Spleen (tissue), 13 donors: Measurements from ENCODE around the gene SDR9C7. TPM values are rescaled to one million over a fixed set of nuclear protein-coding genes. Genes with fewer than 3 reads are reported as not detected.
"Not testable (repeated sequence)": the region's sequence is repeated elsewhere in the genome, so short reads cannot be mapped to it uniquely, and the experiment has no call there.

Source experiments
- DNase-seq: peaks from one replicate; pipeline ENCODE4 v3.0.0-alpha.2; 2020
- H3K27ac ChIP-seq, 8 donors: fragments of 200-600 bp; sonication (generic) in 7 of 8; 1 replicate in 4 of 8; 2 replicates in 4 of 8; pipeline versions ENCODE4 v1.5.0 to v1.8.0; 2016 to 2021; ENCODE audit warnings: inconsistent platforms in 4 of 8, mild to moderate bottlenecking in 4 of 8, moderate library complexity in 1 of 8
- H3K27me3 ChIP-seq, 7 donors: fragments of 200-600 bp; sonication (generic) in 6 of 7; replicated peaks in 1 of 7; 1 replicate in 4 of 7; 2 replicates in 3 of 7; pipeline versions ENCODE4 v1.5.0 to v1.8.0; 2016 to 2021; ENCODE audit warnings: inconsistent platforms in 3 of 7, mild to moderate bottlenecking in 1 of 7
- H3K36me3 ChIP-seq, 6 donors: fragments of 200-600 bp; sonication (generic) in 5 of 6; 1 replicate in 4 of 6; 2 replicates in 2 of 6; pipeline versions ENCODE4 v1.5.0 to v1.8.0; 2016 to 2021; ENCODE audit warnings: inconsistent platforms in 2 of 6
- H3K4me1 ChIP-seq, 6 donors: fragments of 200-600 bp; sonication (generic) in 5 of 6; 1 replicate in 3 of 6; 2 replicates in 3 of 6; pipeline versions ENCODE4 v1.5.0 to v1.8.0; 2016 to 2021; ENCODE audit warnings: inconsistent platforms in 3 of 6
- H3K4me3 ChIP-seq, 8 donors: fragments of 200-600 bp; sonication (generic) in 7 of 8; 1 replicate in 4 of 8; 2 replicates in 4 of 8; pipeline versions ENCODE4 v1.5.0 to v1.8.0; 2016 to 2021; ENCODE audit warnings: inconsistent platforms in 4 of 8, mild to moderate bottlenecking in 4 of 8, moderate library complexity in 2 of 8
- H3K9me3 ChIP-seq, 8 donors: fragments of 200-600 bp; sonication (generic) in 7 of 8; 1 replicate in 4 of 8; 2 replicates in 4 of 8; pipeline versions ENCODE4 v1.5.0 to v1.8.0; 2016 to 2021; ENCODE audit warnings: inconsistent platforms in 4 of 8
- POLR2A ChIP-seq, 3 donors: fragments of 450-650 bp; IDR thresholded peaks; one replicate each; pipeline ENCODE4 v1.5.1; 2017; ENCODE audit warnings: antibody characterized with exemption in 3 of 3, mild to moderate bottlenecking in 1 of 3
- POLR2AphosphoS5 ChIP-seq, 3 donors: sonication (generic); formaldehyde crosslinking; IDR thresholded peaks; one replicate each; pipeline ENCODE4 v1.5.1; 2017; ENCODE audit warnings: antibody characterized with exemption in 3 of 3
- WGBS, 5 donors: extraction: QIAGEN DNeasy Blood & Tissue Kit in 3 of 5; methylation state at CpG; one replicate each; pipeline versions ENCODE4 v1.1.5 to v1.1.7; 2013 to 2018; 5-methylcytosine and 5-hydroxymethylcytosine counted together
- intact Hi-C: fragments of 100-400 bp; cut with DNase I; formaldehyde crosslinking; loops from one replicate; pipeline ENCODE4 v1.15.0; 2023; ENCODE audit warnings: low total_unique reads
- long read RNA-seq, 2 donors: transcript quantifications; one replicate each; lab custom pipeline, GENCODE V29; 2026
- polyA plus RNA-seq, 3 donors: library from polyadenylated mRNA; stranded (reverse); fragments of 200-250 nt; gene quantifications; one replicate each; pipeline ENCODE4 v1.2.1, GENCODE V29; 2013
- total RNA-seq, 7 donors: library from RNA; depleted of rRNA in 3 of 7; stranded (reverse); fragments of >200 nt in 3 of 7; fragmentation: NEBNext Ultra II Directional in 4 of 7; extraction: Animal tissue kit (Norgen Biotek cat#: 25700) in 4 of 7; gene quantifications; one replicate each; pipeline versions ENCODE4 v1.1.0 to v1.2.1, GENCODE V29; 2016 to 2021
- TF ChIP-seq, protein P1 (sequence below), 11 experiments: fragments of 200-600 bp in 7 of 11; fragments of 450-650 bp in 4 of 11; sonication (generic) in 4 of 11; IDR thresholded peaks in 8 of 11; conservative IDR thresholded peaks in 3 of 11; 1 replicate in 7 of 11; 2 replicates in 4 of 11; pipeline versions ENCODE4 v1.4.0 to v1.8.0; 2016 to 2021; ENCODE audit warnings: antibody characterized with exemption in 11 of 11, inconsistent platforms in 4 of 11, mild to moderate bottlenecking in 1 of 11
- donor health status: healthy with polysubstance abuse.
- donor health status: DM: no; HTN: no; CAD: no; lungs with moderate emphysema.
- donor health status: DM: no; HTN: no; CAD: no.
- donor health status: Bipolar disorder and iron deficiency.
- donor health status: healthy.
- donor health status: DM: no; HTN: no; CAD: no.
- donor health status: DM: yes; HTN: yes; CAD: no.

Gene SDR9C7
- total RNA-seq = under 1 TPM in 1 of 7 donors, not detected in 6; 0.51 TPM
- under 1 TPM in 2 of 3 donors, not detected in 1; 0.03 to 0.04 TPM for polyA plus RNA-seq
- long read RNA-seq, donor 1 = 0 reads
- long read RNA-seq, donor 2 = 0 reads

DNA sequence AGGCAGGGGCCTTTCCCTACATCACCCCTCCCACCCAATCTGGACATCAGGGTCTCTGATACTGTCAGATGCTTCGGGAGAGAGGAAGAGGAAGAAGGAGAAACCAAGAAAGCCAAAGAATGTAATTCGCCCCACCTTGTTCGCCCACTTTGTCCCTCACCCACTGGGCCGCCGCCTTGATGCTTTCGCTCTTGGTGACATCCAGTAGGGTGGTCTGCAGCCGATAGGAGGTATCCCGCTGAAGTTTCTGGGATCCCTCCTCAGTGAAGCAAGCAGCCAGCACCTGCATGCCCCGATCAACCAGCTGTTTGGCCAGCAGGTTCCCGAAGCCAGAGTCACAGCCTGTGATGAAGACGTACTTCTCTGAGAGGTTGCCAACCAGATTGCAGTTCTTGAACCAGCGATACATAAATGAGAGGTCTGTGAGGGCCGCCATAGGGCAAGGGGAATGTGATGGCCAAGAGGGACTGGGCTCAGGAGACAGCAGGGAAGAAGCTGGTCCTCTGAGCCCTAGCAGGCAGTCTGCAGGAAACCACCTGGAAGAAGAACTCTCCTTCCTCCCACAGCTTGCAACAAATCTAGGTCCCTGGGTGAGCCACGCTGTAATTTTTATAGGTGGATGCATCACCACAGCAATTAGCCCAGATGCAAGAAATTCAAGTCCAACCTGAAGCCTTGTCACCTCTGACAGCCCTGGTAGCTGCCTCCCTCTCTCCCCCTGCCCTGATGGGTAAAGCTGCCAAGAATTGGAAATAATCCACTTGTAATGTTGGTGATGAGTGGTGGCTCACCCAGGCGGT lies at the start of gene SDR9C7:
Gene SDR9C7 (minus strand): TSS at position 583 of the 800 bp plus-strand sequence. CDS start 147 bp downstream, at position 436.
- TF ChIP-seq POLR2A (IDR thresholded peaks at IDR 0.05) (no peak), POLR2AphosphoS5 (IDR thresholded peaks at IDR 0.05) (no peak)
- TF ChIP-seq, protein P1, sequence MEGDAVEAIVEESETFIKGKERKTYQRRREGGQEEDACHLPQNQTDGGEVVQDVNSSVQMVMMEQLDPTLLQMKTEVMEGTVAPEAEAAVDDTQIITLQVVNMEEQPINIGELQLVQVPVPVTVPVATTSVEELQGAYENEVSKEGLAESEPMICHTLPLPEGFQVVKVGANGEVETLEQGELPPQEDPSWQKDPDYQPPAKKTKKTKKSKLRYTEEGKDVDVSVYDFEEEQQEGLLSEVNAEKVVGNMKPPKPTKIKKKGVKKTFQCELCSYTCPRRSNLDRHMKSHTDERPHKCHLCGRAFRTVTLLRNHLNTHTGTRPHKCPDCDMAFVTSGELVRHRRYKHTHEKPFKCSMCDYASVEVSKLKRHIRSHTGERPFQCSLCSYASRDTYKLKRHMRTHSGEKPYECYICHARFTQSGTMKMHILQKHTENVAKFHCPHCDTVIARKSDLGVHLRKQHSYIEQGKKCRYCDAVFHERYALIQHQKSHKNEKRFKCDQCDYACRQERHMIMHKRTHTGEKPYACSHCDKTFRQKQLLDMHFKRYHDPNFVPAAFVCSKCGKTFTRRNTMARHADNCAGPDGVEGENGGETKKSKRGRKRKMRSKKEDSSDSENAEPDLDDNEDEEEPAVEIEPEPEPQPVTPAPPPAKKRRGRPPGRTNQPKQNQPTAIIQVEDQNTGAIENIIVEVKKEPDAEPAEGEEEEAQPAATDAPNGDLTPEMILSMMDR (IDR thresholded peaks at IDR 0.05 in 8 of 11, conservative IDR thresholded peaks at IDR 0.05 in 3 of 11) = no peak
- H3K27me3 ChIP-seq = no peaks in the 10 kb centered on the region
- DNase-seq = no peak
- H3K36me3 ChIP-seq = no peaks in the 10 kb centered on the region
- WGBS, 5 donors = 89 to 94% (median 91%) methylated on average over 15 of the region's 15 CpGs
- peak within 1 kb of the TSS in 2 of 8 donors; percentile 45 to 55 for H3K27ac ChIP-seq
- H3K9me3 ChIP-seq = no peaks in the 10 kb centered on the region
- H3K4me3 ChIP-seq = no peak within 1 kb of the TSS
- H3K4me1 ChIP-seq = peaks cover 0 to 28% (median 17%) of the 10 kb centered on the region in 6 donors
- intact Hi-C loops = no loop called here

DNA sequence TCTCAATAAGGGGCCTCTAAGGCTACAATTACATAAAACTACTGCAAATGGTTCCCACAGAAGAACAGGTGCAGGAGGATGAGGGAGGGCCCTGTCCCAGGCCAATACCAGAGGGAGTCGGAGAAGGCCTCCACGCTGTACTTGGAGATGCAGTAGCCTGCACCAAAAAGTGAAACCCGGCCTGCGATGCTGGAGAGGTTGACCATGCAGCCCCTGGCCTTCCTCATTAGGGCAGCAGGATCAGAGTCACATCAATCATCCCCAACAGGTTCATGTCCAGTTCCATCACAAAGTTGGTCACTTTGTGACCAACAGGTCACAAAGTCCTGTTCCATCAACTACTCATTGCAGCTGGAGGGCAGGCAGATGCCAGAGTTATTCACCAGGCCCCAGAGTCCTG lies 49.2 kb upstream of the SDR9C7 start:
- 74 to 97% (median 94%) methylated on average over 4 of the region's 4 CpGs for WGBS, 5 donors
- Histone ChIP-seq H3K4me1 (peaks cover 8 to 15% (median 14%) of the 10 kb centered on the region in 6 donors), H3K27ac (no peak overlapping the region), H3K4me3 (no peak overlapping the region), H3K27me3 (no peaks in the 10 kb centered on the region), H3K9me3 (no peaks in the 10 kb centered on the region), H3K36me3 (peaks cover 0 to 6% (median 0%) of the 10 kb centered on the region in 6 donors)
- no peak for DNase-seq
- intact Hi-C loops = no loop called here
- TF ChIP-seq POLR2AphosphoS5 (IDR thresholded peaks at IDR 0.05) (no peak), POLR2A (IDR thresholded peaks at IDR 0.05) (no peak)
- TF ChIP-seq, protein P1 (IDR thresholded peaks at IDR 0.05 in 8 of 11, conservative IDR thresholded peaks at IDR 0.05 in 3 of 11) = no peak

DNA sequence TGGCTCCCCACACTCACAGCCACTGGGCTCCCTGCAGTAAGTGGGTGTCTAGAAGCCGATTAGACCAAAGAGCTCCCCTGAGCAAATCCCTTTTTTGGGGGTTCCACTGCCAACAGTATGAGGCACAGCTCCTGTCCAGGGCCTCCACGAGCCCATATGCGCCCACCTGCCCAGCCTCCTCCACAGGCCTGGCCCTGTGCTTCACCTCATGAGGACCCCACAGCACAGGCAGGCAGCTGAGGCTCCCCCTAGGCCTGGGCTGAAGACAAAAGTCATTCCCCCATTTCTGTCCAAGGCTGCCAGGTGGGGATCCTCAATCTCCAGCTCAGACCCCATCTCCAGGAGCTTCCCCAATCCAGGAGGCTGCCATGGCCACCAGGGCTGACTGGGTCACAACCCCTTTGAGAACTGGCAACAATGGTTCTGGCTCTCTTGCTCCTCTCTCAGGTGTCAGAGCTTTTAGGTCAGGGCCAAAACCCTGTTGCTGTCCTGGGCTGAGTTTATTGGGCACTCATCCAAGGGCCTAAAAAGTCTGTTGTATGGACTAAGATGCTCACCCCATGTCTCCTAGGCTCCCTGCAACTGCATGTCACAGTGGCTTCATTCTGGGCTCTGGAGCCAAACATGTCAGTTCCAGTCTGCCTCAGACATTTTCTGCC lies 48.5 kb upstream of the SDR9C7 start:
- H3K27me3 ChIP-seq, intact Hi-C loops: not testable (repeated sequence)
- 70 to 92% (median 86%) methylated on average over 2 to 3 of the region's 3 CpGs for WGBS, 5 donors

DNA sequence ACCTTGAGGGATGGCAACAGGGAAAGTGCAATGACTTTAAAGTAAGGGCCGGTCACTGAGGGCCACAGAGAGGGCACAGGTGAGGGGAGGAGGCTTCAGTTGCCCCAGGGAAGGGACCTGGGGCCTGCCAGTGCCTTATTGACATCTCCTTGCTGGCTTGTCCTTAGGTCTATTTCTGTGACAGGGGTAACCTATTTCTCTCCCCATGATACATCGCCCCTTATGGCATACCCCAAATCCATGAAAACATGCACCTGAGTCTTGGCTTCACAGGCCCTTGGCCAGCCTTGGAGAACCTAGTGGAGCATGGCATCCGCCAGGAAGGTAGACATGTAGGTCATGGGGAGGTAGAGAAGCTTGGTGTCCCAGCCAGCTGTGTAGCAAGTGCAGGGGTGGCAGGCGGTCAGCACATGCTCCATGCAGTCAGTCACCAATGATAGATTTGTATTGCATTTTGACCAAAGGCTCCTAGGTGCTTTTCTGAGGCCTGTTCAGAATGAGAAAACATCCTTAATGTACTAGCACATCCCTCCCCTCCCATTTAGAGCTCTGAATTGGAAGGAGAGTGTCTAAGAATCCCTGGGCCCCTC lies 46.8 kb upstream of the SDR9C7 start:
- Histone ChIP-seq H3K27me3 (no peaks in the 10 kb centered on the region), H3K27ac (no peak overlapping the region), H3K4me1 (no peaks in the 10 kb centered on the region), H3K4me3 (no peak overlapping the region), H3K9me3 (peaks cover 0 to 4% (median 0%) of the 10 kb centered on the region in 8 donors), H3K36me3 (peaks cover 0 to 6% (median 0%) of the 10 kb centered on the region in 6 donors)
- TF ChIP-seq POLR2AphosphoS5 (IDR thresholded peaks at IDR 0.05) (no peak), POLR2A (IDR thresholded peaks at IDR 0.05) (no peak)
- TF ChIP-seq, protein P1 (IDR thresholded peaks at IDR 0.05 in 8 of 11, conservative IDR thresholded peaks at IDR 0.05 in 3 of 11) = no peak
- DNase-seq = no peak
- intact Hi-C loops = no loop called here
- 89 to 99% (median 91%) methylated on average over 4 of the region's 4 CpGs for whole genome bisulfite sequencing, 5 donors

More for the DNA sequence above, 48.5 kb upstream of the SDR9C7 start:
- not testable (repeated sequence) for H3K4me1 ChIP-seq, H3K4me3 ChIP-seq, H3K36me3 ChIP-seq, H3K9me3 ChIP-seq, DNase-seq, H3K27ac ChIP-seq
